Lung microvascular endothelial cell (primary cell): ENCODE results near the gene FAM168B. TPM values are rescaled to one million over a fixed set of nuclear protein-coding genes. Genes with fewer than 3 reads are reported as not detected.

Experiments
- DNase-seq, 2 donors: peaks; one replicate each; pipeline versions ENCODE4 v3.0.0 to v3.0.0-alpha.2; 2010; ENCODE audit warnings: low read depth in 2 of 2
- total RNA-seq: library from RNA; depleted of rRNA; stranded (reverse); fragments of >200 nt; gene quantifications from 2 replicates; pipeline ENCODE4 v1.2.1, GENCODE V29; 2014

FAM168B gene
- total RNA-seq, 1 donor from 2014 or later = 81.2 TPM

DNA sequence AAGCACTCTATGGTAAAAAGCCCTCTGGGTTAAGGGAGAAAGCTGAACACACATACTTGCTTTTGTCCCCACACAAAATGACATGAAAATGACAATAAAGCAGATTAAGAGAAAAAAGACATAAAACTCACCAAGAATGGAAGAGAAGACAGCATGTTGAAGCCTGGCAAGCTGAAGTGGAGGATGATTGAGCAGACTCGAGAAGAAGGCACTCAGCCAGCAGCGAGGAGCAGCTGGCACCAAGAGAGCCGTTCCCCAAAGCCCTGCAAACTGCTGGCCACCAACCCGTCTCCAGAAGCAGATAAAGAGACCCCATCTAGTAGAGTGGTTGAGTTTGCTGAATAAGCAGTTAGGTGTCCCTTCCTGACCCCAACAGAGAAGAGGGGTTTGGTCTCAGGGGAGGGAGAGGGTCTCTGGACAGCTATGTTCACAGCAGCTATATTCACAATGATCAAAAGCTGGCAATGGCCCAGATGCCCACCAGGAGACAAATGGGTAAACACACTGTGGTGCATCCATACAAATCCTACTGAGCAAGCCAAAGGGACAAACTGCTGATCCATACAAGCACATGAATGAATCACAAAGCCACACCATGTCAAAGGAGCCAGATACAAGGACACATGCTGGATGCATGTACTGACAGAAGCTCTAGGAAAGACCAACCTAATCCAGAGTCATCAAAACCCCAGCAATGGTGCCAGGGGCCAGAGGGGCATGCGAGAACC, 36.9 kb downstream of the FAM168B start:
- DNase-seq = no peak

GRCh38 chr2:131055169-131056065, 37.8 kb downstream of the FAM168B start:
- DNase-seq = no peak

DNA sequence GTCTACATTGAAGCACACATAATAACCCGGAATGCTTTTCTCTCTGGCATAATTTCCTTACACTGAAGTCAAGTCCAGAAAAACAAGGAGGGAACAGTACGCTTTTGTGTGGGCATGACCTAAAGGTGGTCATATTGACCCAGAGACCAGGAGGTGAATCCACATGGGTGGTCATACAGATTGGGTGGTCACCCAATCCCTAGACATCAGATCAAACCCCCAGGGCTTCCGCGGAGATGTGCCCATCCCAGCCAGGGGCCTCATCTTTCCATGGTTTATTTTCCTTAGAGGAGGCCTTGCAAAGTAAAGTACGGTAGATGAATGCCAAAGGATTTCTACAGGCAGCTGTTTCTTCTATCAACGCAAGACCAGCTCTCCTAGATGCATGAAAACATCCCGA, 38.8 kb downstream of the FAM168B start:
- DNase-seq = no peak

GRCh38 chr2:131052741-131053263, 40.5 kb downstream of the FAM168B start:
- no peak for DNase-seq

GRCh38 chr2:131050896-131051295, 42.4 kb downstream of the FAM168B start:
- no peak for DNase-seq

GRCh38 chr2:131049150-131049718, 44.0 kb downstream of the FAM168B start:
- no peak for DNase-seq

DNA sequence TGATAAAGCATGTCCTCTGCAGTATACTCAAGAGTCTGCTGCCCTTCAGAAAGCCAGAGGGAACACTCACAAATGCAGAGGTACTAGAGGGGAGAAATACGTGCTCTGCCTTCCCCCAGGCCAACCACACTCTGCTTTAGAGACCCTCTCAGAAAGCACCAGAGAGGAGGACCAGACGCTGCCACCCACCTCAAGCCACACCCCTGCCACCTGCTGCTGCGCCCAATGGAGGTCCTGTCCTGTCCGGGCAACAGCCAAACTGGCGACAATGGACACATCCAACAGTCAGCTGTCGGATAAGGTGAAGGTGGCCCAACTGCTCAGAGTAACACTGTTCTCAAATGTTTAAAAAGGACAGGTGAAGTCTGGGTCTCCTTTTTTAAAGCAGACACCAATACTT, 44.6 kb downstream of the FAM168B start:
- DNase-seq = no peak

DNA sequence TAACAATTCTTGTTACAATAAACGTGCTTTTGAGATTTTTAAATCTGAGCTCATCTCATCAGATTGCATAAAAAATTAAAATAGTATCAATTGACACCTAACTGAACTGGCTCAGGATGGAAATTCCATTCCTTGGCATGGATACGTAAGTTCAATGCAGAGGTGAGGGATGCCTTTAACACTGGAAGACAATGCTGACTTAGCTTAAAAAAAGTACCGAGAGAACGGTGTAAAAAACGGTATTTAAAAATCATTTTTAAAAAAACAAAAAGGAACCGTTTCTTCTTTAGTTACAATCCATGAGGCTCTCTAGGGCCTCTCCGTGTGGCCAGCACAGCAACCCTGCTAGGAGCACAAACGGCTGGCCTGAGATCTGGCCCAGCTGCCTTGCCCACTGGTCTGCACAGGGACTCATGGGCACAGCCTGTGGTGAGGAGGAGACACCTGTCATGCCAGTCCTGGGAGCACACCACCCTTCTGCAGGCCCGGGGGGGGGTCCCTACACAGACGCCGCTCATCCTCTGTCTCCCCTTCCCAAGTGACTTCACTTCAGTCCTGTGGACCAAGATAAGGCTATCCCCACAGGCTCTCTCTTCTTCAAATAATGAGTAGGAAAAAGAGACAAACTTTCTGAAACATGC, 45.2 kb downstream of the FAM168B start:
- no peak for DNase-seq

DNA sequence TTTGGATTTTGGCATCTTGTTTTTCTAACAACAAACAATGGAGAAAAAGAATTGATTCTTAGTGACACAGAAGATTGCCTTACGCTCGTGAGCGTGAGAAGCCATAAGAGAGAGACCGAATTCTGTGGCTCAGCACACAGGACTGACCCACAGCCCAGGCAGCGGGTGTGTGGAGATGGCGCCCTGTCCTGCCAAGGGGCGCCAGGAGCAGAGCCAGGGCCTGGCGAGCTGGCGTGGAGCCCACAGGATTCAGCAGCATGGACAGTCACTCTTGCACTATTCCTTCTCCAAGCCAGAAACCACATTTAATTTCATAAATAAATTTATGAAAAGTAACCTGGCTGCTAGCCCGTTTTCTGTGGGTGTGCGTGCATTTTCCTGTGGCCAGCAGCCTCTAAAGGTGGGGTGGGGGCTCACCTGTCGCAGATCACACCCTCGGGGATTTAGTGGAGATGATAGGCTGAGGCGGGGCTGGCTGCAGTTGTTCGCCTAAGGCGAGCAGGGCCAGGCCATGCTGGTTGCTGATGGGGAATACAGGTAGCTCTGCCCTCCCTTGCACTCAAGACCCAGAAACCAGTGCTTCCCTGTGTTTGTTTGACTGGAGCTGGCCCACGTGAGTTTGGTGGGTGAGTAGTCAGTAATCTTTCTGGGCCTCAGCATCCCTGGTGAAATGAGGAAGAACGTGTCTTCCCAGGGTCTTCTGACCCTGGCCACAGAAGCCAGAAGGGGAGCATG, 46.2 kb downstream of the FAM168B start:
- DNase-seq = no peak

GRCh38 chr2:131046028-131046917, 47.0 kb downstream of the FAM168B start:
- DNase-seq = no peak

DNA sequence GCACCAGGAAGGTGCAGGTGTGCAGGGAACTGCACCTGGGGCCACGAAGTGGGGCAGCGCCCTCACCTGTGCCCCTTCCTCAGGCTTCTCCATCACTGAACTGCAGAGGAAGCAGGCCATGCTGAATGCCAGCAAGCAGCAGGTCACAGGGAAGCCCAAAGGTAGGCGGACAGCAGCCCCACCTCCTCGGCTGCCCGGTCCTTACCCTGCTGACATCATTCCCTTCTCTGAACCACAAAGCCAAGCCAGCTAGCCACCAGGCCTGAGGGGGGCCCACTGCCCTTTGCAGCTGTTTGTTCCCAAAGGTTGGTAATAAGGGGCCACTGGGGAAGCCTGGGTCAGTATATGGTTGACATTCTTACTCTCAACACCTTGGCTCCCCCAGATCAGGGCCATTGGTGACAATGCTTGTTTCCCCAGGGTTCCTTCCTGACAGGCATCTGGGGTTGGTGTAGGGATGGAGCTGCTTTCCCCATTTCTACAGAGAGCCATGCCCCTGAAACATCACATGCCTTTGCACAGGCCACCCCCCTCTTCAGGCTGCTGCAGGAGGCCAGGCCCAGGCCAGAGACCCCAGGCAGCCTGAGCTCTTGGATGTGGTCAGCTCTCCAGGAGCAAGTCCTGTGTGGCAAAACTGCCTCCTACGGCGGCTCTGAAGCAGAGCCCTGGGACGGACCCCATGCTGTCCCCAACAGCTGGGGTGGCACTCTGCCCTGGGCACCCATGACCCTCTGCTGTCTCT, 47.8 kb downstream of the FAM168B start:
- no peak for DNase-seq

GRCh38 chr2:131044757-131045150, 48.5 kb downstream of the FAM168B start:
- DNase-seq = no peak

- DNase-seq = no peak
Measured at GRCh38 chr2:131044075-131044756, 49.0 kb downstream of the FAM168B start.

DNA sequence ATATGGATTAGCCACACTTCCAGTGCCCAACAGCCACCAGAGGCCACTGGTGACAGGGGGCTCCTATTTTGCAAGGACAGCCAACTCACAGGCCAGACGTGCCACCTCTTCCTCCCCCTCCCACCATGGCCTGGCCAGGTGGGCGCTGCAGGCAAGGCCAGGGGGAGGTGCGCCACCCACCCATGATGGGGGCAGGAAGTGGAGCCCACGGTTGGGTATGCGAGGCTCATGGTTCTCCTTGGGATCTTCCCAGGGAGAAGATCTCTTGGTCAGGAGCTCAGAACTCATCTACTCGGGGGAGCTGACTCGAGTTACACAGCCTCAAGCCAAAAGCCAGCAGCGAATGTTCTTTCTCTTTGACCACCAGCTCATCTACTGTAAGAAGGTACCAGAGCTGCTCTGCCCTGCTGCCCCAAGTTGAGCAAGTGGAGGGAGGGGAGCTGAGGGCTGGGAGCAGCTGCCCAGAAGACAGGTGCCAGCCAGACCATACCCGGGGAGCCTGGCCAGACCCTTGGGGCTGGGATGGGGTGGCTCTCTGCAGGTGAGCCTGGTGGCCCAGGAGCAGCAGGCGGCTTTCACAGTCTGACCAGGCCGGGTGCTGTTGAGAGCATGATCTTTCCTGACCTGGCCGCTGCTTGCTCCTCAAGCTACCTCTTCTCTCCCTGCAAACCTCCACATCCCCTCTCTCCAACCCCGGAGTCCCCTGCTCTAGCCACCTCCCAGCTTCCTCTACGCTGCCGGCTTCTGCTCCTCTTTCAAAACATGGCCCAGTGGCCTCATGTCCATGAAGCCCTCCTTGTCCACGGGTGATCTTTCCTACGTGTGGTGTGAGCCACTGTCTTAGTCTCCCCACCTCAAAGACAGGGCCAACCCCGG, 49.8 kb downstream of the FAM168B start:
- DNase-seq = no peak

DNA sequence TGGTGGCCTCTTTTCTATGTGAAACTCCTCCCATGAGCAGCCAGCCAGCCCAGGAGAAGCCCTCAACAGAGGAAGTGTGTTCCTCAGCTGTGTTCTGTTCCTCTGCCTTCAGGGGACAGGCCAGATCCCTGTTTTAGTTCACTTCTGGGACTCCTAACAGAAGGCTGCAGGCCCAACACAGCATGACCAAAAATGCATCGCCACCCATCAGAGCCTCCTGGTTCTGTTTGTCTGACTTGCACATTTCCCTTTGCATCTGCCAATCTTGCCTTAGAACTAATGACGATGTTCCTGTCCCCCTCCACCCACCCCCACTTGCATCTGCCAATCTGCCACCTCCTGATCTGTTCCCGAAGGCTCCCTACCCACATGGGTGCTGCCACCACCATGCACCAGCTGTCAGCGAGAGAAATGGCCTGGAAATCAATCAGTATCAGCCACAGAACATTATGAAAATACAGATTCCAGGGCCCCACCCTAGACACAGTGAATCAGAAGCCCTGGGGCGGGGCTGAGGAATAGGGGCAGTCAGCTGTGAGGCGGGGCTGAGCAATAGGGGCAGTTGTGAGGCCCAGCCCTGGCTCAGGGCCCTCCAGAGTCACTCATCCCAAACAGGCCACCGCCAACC, 51.0 kb downstream of the FAM168B start:
- DNase-seq = no peak

- DNase-seq = no peak
Measured at GRCh38 chr2:131041402-131042147, 51.7 kb downstream of the FAM168B start.
